B cell (primary cell): ENCODE data around the gene FBXO5.

Source experiments
- EZH2 ChIP-seq: IDR thresholded peaks from 2 replicates; pipeline ENCODE4 v1.6.1; 2012; ENCODE audit warnings: borderline replicate concordance, low read depth, mild to moderate bottlenecking, moderate library complexity, low read length; ENCODE audit not compliant: insufficient read depth, poor library complexity, severe bottlenecking
- TF ChIP-seq, protein P1 (sequence below): fragments of 200-600 bp; IDR thresholded peaks from one replicate; pipeline ENCODE4 v1.8.0; 2022; ENCODE audit warnings: antibody characterized with exemption, mild to moderate bottlenecking

DNA sequence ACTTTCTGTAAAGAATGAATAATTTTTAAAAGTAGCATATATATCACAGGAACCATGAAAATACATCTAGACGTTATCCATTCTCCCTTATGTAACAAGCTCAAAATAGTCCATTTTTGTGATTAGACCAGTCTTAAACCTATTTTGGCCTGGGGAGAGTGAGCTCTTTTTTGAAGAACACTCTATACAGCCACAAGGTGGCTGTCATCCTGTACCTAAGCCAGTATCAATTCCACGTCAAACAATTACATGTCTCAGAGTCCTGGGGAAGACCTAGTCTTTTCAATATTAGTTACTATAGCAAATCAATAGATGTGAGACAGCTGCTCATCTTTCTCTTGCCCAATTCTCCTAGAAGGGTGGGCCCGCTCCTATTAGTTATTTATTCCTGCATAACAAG lies 28.4 kb downstream of the FBXO5 start:
- TF ChIP-seq EZH2, result no peak
- TF ChIP-seq, protein P1, sequence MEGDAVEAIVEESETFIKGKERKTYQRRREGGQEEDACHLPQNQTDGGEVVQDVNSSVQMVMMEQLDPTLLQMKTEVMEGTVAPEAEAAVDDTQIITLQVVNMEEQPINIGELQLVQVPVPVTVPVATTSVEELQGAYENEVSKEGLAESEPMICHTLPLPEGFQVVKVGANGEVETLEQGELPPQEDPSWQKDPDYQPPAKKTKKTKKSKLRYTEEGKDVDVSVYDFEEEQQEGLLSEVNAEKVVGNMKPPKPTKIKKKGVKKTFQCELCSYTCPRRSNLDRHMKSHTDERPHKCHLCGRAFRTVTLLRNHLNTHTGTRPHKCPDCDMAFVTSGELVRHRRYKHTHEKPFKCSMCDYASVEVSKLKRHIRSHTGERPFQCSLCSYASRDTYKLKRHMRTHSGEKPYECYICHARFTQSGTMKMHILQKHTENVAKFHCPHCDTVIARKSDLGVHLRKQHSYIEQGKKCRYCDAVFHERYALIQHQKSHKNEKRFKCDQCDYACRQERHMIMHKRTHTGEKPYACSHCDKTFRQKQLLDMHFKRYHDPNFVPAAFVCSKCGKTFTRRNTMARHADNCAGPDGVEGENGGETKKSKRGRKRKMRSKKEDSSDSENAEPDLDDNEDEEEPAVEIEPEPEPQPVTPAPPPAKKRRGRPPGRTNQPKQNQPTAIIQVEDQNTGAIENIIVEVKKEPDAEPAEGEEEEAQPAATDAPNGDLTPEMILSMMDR, result no peak
